B cell (primary cell): ENCODE results near the gene RASSF1. TPM values are rescaled to one million over a fixed set of nuclear protein-coding genes. Genes with fewer than 3 reads are reported as not detected.

Experiments used
- ATAC-seq: fragments of 200-7000 bp; cut with Tn5 transposase; one replicate; pipeline ENCODE4 v1.10.0; 2021; ENCODE audit warnings: low read depth, mild to moderate bottlenecking, moderate number of reproducible peaks, moderate library complexity
- CTCF ChIA-PET: fragments of 350-600 bp; sonication (Branson Sonifier 250); formaldehyde crosslinking; loops from one replicate; lab custom pipeline; 2021; ENCODE audit warnings: antibody characterized with exemption, inconsistent platforms; lab: Charles Lee
- POLR2A ChIA-PET: fragments of 350-600 bp; sonication (Branson Sonifier 250); formaldehyde crosslinking; loops from one replicate; lab custom pipeline; 2021; ENCODE audit warnings: antibody characterized with exemption; lab: Charles Lee
- DNase-seq: peaks from one replicate; pipeline ENCODE4 v3.0.0; 2013
- H2AFZ ChIP-seq: 2 replicates; pipeline ENCODE4 v1.6.1; 2012; ENCODE audit warnings: mild to moderate bottlenecking, low read depth, low read length; ENCODE audit not compliant: insufficient read depth, poor library complexity, severe bottlenecking
- H3K27ac ChIP-seq, 2 donors: 1 replicate in 1 of 2; 2 replicates in 1 of 2; pipeline ENCODE4 v1.5.1; 2012 to 2013; ENCODE audit warnings: low read length in 2 of 2, mild to moderate bottlenecking in 2 of 2, moderate library complexity in 1 of 2
- H3K27me3 ChIP-seq, 4 experiments: fragments of 200-600 bp in 1 of 4; sonication (generic) in 1 of 4; replicated peaks in 1 of 4; 1 replicate in 2 of 4; 2 replicates in 2 of 4; pipeline versions ENCODE4 v1.6.1 to v1.7.0; 2013 to 2016; ENCODE audit warnings: low read length in 3 of 4, mild to moderate bottlenecking in 2 of 4, mixed read lengths in 1 of 4, moderate library complexity in 1 of 4; ENCODE audit not compliant: insufficient read depth in 4 of 4, control insufficient read depth in 3 of 4; ENCODE audit errors: control extremely low read depth in 1 of 4
- H3K36me3 ChIP-seq, 2 experiments: replicated peaks in 1 of 2; 1 replicate in 1 of 2; 2 replicates in 1 of 2; pipeline versions ENCODE4 v1.6.1 to v1.7.1; 2013; ENCODE audit warnings: low read length in 1 of 2; ENCODE audit not compliant: insufficient read depth in 2 of 2, control insufficient read depth in 1 of 2; ENCODE audit errors: control extremely low read depth in 1 of 2, extremely low read depth in 1 of 2
- H3K4me1 ChIP-seq, 2 donors: fragments of 200-600 bp in 1 of 2; sonication (generic) in 1 of 2; 1 replicate in 1 of 2; 2 replicates in 1 of 2; pipeline versions ENCODE4 v1.5.1 to v1.6.1; 2013 to 2017; ENCODE audit warnings: low read length in 2 of 2; ENCODE audit not compliant: control insufficient read depth in 2 of 2, insufficient read depth in 2 of 2
- H3K4me2 ChIP-seq: replicated peaks from 2 replicates; pipeline ENCODE3; 2012; ENCODE audit warnings: mild to moderate bottlenecking, low read depth, low read length; ENCODE audit not compliant: poor library complexity, severe bottlenecking
- H3K4me3 ChIP-seq, 5 experiments: fragments of 200-600 bp in 1 of 5; sonication (generic) in 1 of 5; 1 replicate in 3 of 5; 2 replicates in 2 of 5; pipeline versions ENCODE4 v1.5.1 to v1.7.0; 2011 to 2016; ENCODE audit warnings: low read length in 4 of 5, mild to moderate bottlenecking in 4 of 5, low read depth in 2 of 5, control low read depth in 1 of 5, moderate library complexity in 1 of 5; ENCODE audit not compliant: insufficient read depth in 1 of 5; ENCODE audit errors: control extremely low read depth in 1 of 5, extremely low read depth in 1 of 5
- H3K79me2 ChIP-seq: fragments of 200-600 bp; sonication (generic); one replicate; pipeline ENCODE4 v1.6.0; 2016; ENCODE audit warnings: low read length; ENCODE audit not compliant: control insufficient read depth, insufficient read depth
- H3K9ac ChIP-seq: fragments of 200-600 bp; sonication (generic); 2 replicates; pipeline ENCODE4 v1.6.1; 2017; ENCODE audit warnings: mild to moderate bottlenecking, low read length, moderate library complexity
- H3K9me3 ChIP-seq, 3 donors: one replicate each; pipeline versions ENCODE4 v1.6.1 to v1.7.1; 2013; ENCODE audit warnings: low read length in 2 of 3; ENCODE audit not compliant: control insufficient read depth in 2 of 3, insufficient read depth in 1 of 3; ENCODE audit errors: control extremely low read depth in 1 of 3
- H4K20me1 ChIP-seq: 2 replicates; pipeline ENCODE4 v1.6.0; 2012; ENCODE audit warnings: mild to moderate bottlenecking, low read length; ENCODE audit not compliant: insufficient read depth, control insufficient read depth, poor library complexity, severe bottlenecking
- H3K27ac Mint-ChIP-seq: one replicate; pipeline ENCODE4 v1.8.0; 2021; ENCODE audit warnings: mixed read lengths
- H3K27me3 Mint-ChIP-seq: one replicate; pipeline ENCODE4 v1.8.0; 2021; ENCODE audit warnings: mixed read lengths
- H3K4me1 Mint-ChIP-seq: one replicate; pipeline ENCODE4 v1.8.0; 2021; ENCODE audit warnings: mixed read lengths
- H3K4me3 Mint-ChIP-seq: one replicate; pipeline ENCODE4 v1.8.0; 2021; ENCODE audit warnings: mixed read lengths
- H3K9me3 Mint-ChIP-seq: one replicate; pipeline ENCODE4 v1.8.0; 2022; ENCODE audit warnings: mixed read lengths; ENCODE audit not compliant: insufficient read depth
- CTCF ChIP-seq: fragments of 200-600 bp; IDR thresholded peaks from one replicate; pipeline ENCODE4 v1.8.0; 2022; ENCODE audit warnings: antibody characterized with exemption, mild to moderate bottlenecking
- EZH2 ChIP-seq: IDR thresholded peaks from 2 replicates; pipeline ENCODE4 v1.6.1; 2012; ENCODE audit warnings: borderline replicate concordance, low read depth, mild to moderate bottlenecking, moderate library complexity, low read length; ENCODE audit not compliant: insufficient read depth, poor library complexity, severe bottlenecking
- WGBS: methylation state at CpG from one replicate; pipeline ENCODE4 v1.1.5; 2013; ENCODE audit warnings: missing lambda C conversion rate; ENCODE audit not compliant: insufficient coverage; 5-methylcytosine and 5-hydroxymethylcytosine counted together
- intact Hi-C: fragments of 100-400 bp; cut with micrococcal nuclease; formaldehyde crosslinking; loops from one replicate; pipeline ENCODE4 v1.10.0; 2022
- polyA plus RNA-seq: library from polyadenylated mRNA; depleted of rRNA; stranded (reverse); fragments of >200 nt; gene quantifications from 2 replicates; pipeline ENCODE4 v1.2.3, GENCODE V29; 2012
- total RNA-seq, 2 donors: library from RNA; stranded (reverse); fragments of 120-200 nt in 1 of 2; gene quantifications; 1 replicate in 1 of 2; 2 replicates in 1 of 2; pipeline versions ENCODE4 v1.2.3 to v1.2.4, GENCODE V29; 2013 to 2022

Gene RASSF1
- total and polyA plus RNA-seq, 2 donors (not counting 1 experiment from before 2014, with no cell fraction given), result 121 to 223 TPM

GRCh38 chr3:50341996-50342650 lies 1.5 kb upstream of the RASSF1 start:
- intact Hi-C loops, result no loop called here
- DNase-seq (no peak), ATAC-seq (no peak)
- no peaks in the 10 kb centered on the region for H4K20me1 ChIP-seq
- H2AFZ ChIP-seq, result no peak overlapping the region
- Mint-ChIP-seq H3K4me3 (peak overlapping the region; percentile 49), H3K27ac (peak overlapping the region; percentile 98), H3K9me3 (no peaks in the 10 kb centered on the region), H3K4me1 (peaks cover 50% of the 10 kb centered on the region), H3K27me3 (no peaks in the 10 kb centered on the region)
- TF ChIP-seq CTCF, result no peak
- no peak for TF ChIP-seq EZH2
- H3K9me3 ChIP-seq, result no peaks in the 10 kb centered on the region
- H3K9ac ChIP-seq, result no peak overlapping the region
- H3K27me3 ChIP-seq, result no peaks in the 10 kb centered on the region
- ChIA-PET POLR2A (interaction anchor here (0.7 to 6.1 kb wide), 2 partner anchors 10 to 1783 kb away, joined by 3 to 96 read pairs; partner anchors contain the start of genes CYB561D2 and NPRL2), CTCF (no interaction called here)
- peak overlapping the region in 1 of 2 donors; percentile 22 for H3K27ac ChIP-seq
- WGBS, result 94% methylated on average over 13 of the region's 13 CpGs
- H3K36me3 ChIP-seq, result no peaks in the 10 kb centered on the region
- peaks cover 29% of the 10 kb centered on the region for H3K79me2 ChIP-seq
- H3K4me1 ChIP-seq, result peaks cover 35 to 59% of the 10 kb centered on the region in 2 donors
- peak overlapping the region; percentile 90 for H3K4me2 ChIP-seq
- H3K4me3 ChIP-seq, result no peak overlapping the region

- no peak for ATAC-seq
- peaks cover 3% of the 10 kb centered on the region for H4K20me1 ChIP-seq
- WGBS, result 100% methylated on average over 2 of the region's 9 CpGs
- peaks cover 30% of the 10 kb centered on the region for H3K79me2 ChIP-seq
- Mint-ChIP-seq H3K27ac (peak overlapping the region; percentile 98), H3K4me3 (peak overlapping the region; percentile 96), H3K4me1 (peaks cover 51% of the 10 kb centered on the region), H3K9me3 (no peaks in the 10 kb centered on the region), H3K27me3 (no peaks in the 10 kb centered on the region)
- peak overlapping the region; percentile 73 to 97 for H3K27ac ChIP-seq
- H3K36me3 ChIP-seq, result peaks cover 0 to 2% of the 10 kb centered on the region in 2 experiments
- H3K4me3 ChIP-seq, result peak overlapping the region in 4 of 5 experiments; percentile 61 to 86 (median 76)
- ChIA-PET POLR2A (interaction anchor here (0.6 to 6.1 kb wide), 7 partner anchors 10 to 1909 kb away, joined by 3 to 96 read pairs (median 6); partner anchors contain the start of genes C3orf18, CYB561D2, HEMK1 and HYAL3), CTCF (interaction anchor here (0.9 to 1.8 kb wide), 3 partner anchors 9 to 49 kb away, joined by 3 to 14 read pairs (median 4); partner anchors contain the start of genes CYB561D2, HYAL3, IFRD2 and NAA80)
- H3K9me3 ChIP-seq, result no peaks in the 10 kb centered on the region
- H2AFZ ChIP-seq, result peak overlapping the region; percentile 82
- TF ChIP-seq CTCF (no peak), EZH2 (no peak)
- H3K27me3 ChIP-seq, result no peaks in the 10 kb centered on the region
- H3K4me2 ChIP-seq, result peak overlapping the region; percentile 90
- peak overlapping the region; percentile 89 for H3K9ac ChIP-seq
- H3K4me1 ChIP-seq, result peaks cover 37 to 59% of the 10 kb centered on the region in 2 donors
- no peak for DNase-seq
- intact Hi-C loops, result no loop called here
These were observed 901 bp upstream of the RASSF1 start for GRCh38 chr3:50341537-50341936.
